Mesodermal cell (in vitro differentiated cells): ENCODE data around the gene CELF4.

Experiments used
- H3K27ac ChIP-seq: 2 replicates; pipeline ENCODE4 v1.7.0; 2013; ENCODE audit warnings: mild to moderate bottlenecking, low read depth, low read length, moderate library complexity; ENCODE audit not compliant: severe bottlenecking
- H3K36me3 ChIP-seq: 2 replicates; pipeline ENCODE4 v1.7.1; 2013; ENCODE audit warnings: mild to moderate bottlenecking, low read length, moderate library complexity; ENCODE audit not compliant: control insufficient read depth, insufficient read depth
- H3K4me1 ChIP-seq: one replicate; pipeline ENCODE4 v1.7.1; 2013; ENCODE audit warnings: mild to moderate bottlenecking, low read length; ENCODE audit not compliant: insufficient read depth, control insufficient read depth, poor library complexity, severe bottlenecking
- H3K4me3 ChIP-seq: 2 replicates; pipeline ENCODE4 v1.7.0; 2013; ENCODE audit warnings: low read length, control low read depth, mild to moderate bottlenecking; ENCODE audit not compliant: insufficient read depth, poor library complexity, severe bottlenecking; ENCODE audit errors: extremely low read depth
- H3K9me3 ChIP-seq: 2 replicates; pipeline ENCODE4 v1.7.1; 2013; ENCODE audit warnings: mild to moderate bottlenecking, low read length, moderate library complexity; ENCODE audit not compliant: control insufficient read depth
- WGBS, 2 experiments: methylation state at CpG; one replicate each; pipeline ENCODE4 v1.1.5; 2013; ENCODE audit warnings: missing lambda C conversion rate in 2 of 2; ENCODE audit not compliant: insufficient coverage in 2 of 2; 5-methylcytosine and 5-hydroxymethylcytosine counted together

CELF4 gene

GRCh38 chr18:37289423-37289822 lies 276.2 kb downstream of the CELF4 start:
- 91 to 95% methylated on average over 3 to 5 of the region's 6 CpGs for whole genome bisulfite sequencing, 2 experiments

DNA sequence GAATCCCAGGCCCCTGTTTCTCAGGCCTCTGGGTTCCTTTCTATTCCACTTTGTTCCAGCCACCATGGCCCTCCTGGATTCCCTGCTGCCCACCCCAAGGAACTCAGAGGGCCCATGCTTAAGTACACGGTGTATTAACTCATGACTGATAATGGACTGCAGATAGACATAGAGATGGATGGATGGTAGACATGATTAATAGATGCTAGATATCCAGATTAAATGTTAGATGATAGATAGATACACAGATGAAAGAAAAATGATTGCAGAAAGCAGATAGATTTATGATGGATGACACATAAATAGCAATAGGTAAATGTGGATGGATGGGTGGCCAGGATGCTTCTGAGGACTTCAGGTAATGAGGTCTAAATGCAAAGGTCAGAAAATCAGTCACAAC lies 278.0 kb downstream of the CELF4 start:
- WGBS, 2 experiments, result 100% methylated on average over 1 of the region's 1 CpG; no CpG with 5 or more reads in 1 of the 2 experiments
- Histone ChIP-seq H3K36me3 (no peaks in the 10 kb centered on the region), H3K4me3 (no peak overlapping the region), H3K27ac (no peak overlapping the region), H3K9me3 (no peaks in the 10 kb centered on the region), H3K4me1 (no peaks in the 10 kb centered on the region)

More at GRCh38 chr18:37289423-37289822, 276.2 kb downstream of the CELF4 start:
- H3K36me3 ChIP-seq, result no peaks in the 10 kb centered on the region
- H3K4me1 ChIP-seq, result no peaks in the 10 kb centered on the region
- H3K27ac ChIP-seq, result no peak overlapping the region
- no peaks in the 10 kb centered on the region for H3K9me3 ChIP-seq
- no peak overlapping the region for H3K4me3 ChIP-seq

DNA sequence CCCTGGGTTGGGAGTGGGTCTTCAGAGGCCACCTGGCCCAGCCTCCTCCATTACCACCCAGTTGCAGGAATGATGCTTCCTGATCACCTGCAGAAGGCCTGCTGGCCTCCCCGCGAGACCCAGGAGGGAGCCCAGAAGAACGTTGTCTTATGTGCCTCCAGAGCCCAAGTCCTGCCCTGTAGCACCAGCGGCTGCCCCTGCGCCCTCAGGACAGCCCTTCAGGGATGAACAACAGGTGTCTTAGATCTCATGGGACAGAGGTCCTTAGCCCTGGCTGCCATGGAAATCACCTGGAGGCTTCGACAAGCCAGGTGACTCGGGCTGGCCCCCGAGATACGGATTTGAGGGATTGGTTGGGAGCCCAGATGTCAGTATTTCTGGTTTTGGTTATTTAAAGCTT lies 278.8 kb downstream of the CELF4 start:
- Histone ChIP-seq H3K4me3 (no peak overlapping the region), H3K27ac (no peak overlapping the region), H3K9me3 (no peaks in the 10 kb centered on the region), H3K36me3 (no peaks in the 10 kb centered on the region), H3K4me1 (no peaks in the 10 kb centered on the region)
- 87 to 92% methylated on average over 9 of the region's 9 CpGs for WGBS, 2 experiments

GRCh38 chr18:37285825-37286224 lies 279.8 kb downstream of the CELF4 start:
- Histone ChIP-seq H3K27ac (no peak overlapping the region), H3K36me3 (no peaks in the 10 kb centered on the region), H3K9me3 (no peaks in the 10 kb centered on the region), H3K4me3 (no peak overlapping the region), H3K4me1 (no peaks in the 10 kb centered on the region)
- 93 to 98% methylated on average over 2 to 6 of the region's 12 CpGs for WGBS, 2 experiments

DNA sequence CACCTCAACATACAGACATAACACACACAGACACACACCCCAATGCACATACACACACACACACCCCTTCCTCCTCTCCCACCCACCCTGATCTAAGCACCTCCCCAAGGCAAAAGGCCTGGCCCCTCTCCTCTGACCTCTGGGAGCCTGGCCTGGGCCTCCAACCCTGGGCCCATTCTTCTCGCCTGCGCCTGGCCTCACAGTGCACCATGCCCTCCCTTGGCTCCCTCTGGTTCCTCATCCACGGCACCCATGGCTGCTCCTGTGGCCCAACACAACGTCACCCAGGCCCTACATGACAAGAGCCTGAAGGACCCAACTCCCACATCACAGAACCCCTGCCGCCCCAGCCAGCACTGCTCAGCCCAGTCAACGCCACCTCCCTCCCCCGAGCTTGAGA lies 281.3 kb downstream of the CELF4 start:
- no peak overlapping the region for H3K4me3 ChIP-seq
- no peaks in the 10 kb centered on the region for H3K4me1 ChIP-seq
- H3K36me3 ChIP-seq, result no peaks in the 10 kb centered on the region
- H3K9me3 ChIP-seq, result no peaks in the 10 kb centered on the region
- 86 to 94% methylated on average over 5 of the region's 7 CpGs for WGBS, 2 experiments
- H3K27ac ChIP-seq, result no peak overlapping the region

- H3K4me1 ChIP-seq, result no peaks in the 10 kb centered on the region
- 65% methylated on average over 4 to 5 of the region's 5 CpGs for WGBS, 2 experiments
- H3K9me3 ChIP-seq, result no peaks in the 10 kb centered on the region
- H3K4me3 ChIP-seq, result no peak overlapping the region
- no peak overlapping the region for H3K27ac ChIP-seq
- no peaks in the 10 kb centered on the region for H3K36me3 ChIP-seq
Observed at GRCh38 chr18:37282386-37283037, 283.1 kb downstream of the CELF4 start.

DNA sequence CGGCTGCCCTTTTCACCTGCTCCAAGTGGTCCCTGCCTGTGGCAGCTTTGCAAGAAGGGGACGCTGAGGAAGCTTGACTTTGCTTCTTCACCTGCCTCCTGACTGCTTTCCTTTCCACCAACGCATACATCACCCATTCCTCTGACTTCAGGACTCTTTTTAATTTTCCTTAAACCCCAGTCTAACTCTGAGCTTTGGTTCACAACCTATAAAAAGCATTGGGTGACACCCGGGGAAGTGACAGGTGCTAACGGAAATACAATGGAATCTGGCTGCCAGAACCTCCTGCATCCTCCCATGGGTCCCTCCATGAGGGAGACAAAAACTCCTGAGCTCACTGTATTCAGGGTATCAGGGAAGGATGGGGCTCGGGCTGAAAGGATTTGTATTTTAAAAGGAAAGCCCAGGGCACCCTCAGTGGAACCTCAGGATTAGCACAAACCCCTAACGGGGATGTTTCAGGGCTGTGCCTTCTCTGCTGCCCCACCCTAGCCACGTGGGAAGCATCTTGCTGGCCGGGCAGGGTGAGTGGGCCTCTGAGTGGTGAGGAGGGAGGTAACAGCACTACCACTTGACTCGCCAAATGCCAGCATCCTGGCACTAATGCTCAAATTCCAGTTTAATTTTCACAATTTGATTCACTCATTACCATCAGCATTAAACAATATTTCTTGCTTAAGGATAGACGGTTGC lies 284.8 kb downstream of the CELF4 start:
- 76 to 82% methylated on average over 6 to 7 of the region's 11 CpGs for WGBS, 2 experiments
- H3K4me3 ChIP-seq, result no peak overlapping the region
- H3K4me1 ChIP-seq, result no peaks in the 10 kb centered on the region
- no peaks in the 10 kb centered on the region for H3K9me3 ChIP-seq
- no peaks in the 10 kb centered on the region for H3K36me3 ChIP-seq
- H3K27ac ChIP-seq, result no peak overlapping the region

DNA sequence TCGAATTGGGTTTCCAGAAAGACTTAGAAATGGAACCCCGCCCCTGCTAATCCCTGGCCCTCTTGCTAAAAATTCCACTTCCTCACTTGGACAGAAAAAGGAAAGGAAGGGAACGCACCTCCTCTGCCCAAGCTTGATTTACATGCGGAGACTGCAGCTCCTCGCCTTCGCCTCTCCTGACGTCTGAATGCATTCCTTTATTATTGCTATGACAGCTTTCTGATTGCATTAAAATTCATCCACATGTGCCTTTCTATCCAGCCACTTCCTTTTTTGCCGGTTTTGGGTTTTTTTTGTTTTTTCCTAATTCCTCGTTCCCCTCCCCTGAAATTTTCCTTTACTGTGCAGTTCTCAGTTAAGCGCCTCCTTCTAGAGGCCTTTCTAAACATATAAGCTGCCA lies 287.8 kb downstream of the CELF4 start:
- H3K9me3 ChIP-seq, result no peaks in the 10 kb centered on the region
- 77 to 94% methylated on average over 8 to 9 of the region's 10 CpGs for WGBS, 2 experiments
- H3K36me3 ChIP-seq, result no peaks in the 10 kb centered on the region
- no peak overlapping the region for H3K4me3 ChIP-seq
- no peaks in the 10 kb centered on the region for H3K4me1 ChIP-seq
- no peak overlapping the region for H3K27ac ChIP-seq

GRCh38 chr18:37276111-37276890 lies 289.3 kb downstream of the CELF4 start:
- H3K27ac ChIP-seq, result no peak overlapping the region
- no peaks in the 10 kb centered on the region for H3K9me3 ChIP-seq
- 83 to 94% methylated on average over 5 to 6 of the region's 10 CpGs for WGBS, 2 experiments
- H3K4me1 ChIP-seq, result no peaks in the 10 kb centered on the region
- no peaks in the 10 kb centered on the region for H3K36me3 ChIP-seq
- H3K4me3 ChIP-seq, result no peak overlapping the region

DNA sequence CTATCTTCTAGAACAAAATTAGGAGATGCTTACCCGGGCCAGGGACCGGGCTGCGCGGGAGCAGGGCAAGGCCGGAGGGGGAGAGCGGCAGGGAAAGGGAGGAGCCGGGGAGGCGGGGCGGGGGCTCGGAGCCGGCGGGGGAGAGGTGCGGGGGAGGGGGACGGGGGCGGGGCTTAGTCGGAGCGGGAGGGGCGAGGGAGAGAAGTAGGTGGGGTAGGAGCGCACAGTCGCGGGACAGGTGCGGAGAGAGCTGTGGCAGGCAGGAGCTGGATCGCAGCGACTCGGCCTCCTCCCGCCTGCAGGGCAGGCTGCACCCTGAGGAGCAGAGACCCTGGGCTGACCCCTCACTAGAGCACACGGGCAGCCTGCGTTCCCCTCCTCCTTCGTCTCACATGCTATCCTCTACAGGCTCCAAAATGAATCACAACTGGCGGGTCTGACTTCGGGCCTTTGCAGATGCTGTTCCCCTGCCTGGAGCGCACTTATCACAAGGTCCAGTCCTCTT lies 290.3 kb downstream of the CELF4 start:
- no peak overlapping the region for H3K4me3 ChIP-seq
- 76 to 82% methylated on average over 14 to 18 of the region's 32 CpGs for WGBS, 2 experiments
- no peaks in the 10 kb centered on the region for H3K4me1 ChIP-seq
- no peaks in the 10 kb centered on the region for H3K36me3 ChIP-seq
- H3K27ac ChIP-seq, result no peak overlapping the region
- no peaks in the 10 kb centered on the region for H3K9me3 ChIP-seq
